Skin of body (tissue), 2 donors: Measurements from ENCODE around the gene PDLIM5. TPM values are rescaled to one million over a fixed set of nuclear protein-coding genes. Genes with fewer than 3 reads are reported as not detected.
"Not testable (repeated sequence)": the region's sequence is repeated elsewhere in the genome, so short reads cannot be mapped to it uniquely, and the experiment has no call there.

ENCODE experiments used
- DNase-seq: peaks from one replicate; lab custom pipeline; 2025; lab: John Stamatoyannopoulos, UW
- total RNA-seq: library from RNA; depleted of rRNA; stranded (reverse); fragments of >200 nt; gene quantifications from one replicate; pipeline ENCODE4 v1.2.3, GENCODE V29; 2014

PDLIM5 gene
- 143 TPM for total RNA-seq

DNA sequence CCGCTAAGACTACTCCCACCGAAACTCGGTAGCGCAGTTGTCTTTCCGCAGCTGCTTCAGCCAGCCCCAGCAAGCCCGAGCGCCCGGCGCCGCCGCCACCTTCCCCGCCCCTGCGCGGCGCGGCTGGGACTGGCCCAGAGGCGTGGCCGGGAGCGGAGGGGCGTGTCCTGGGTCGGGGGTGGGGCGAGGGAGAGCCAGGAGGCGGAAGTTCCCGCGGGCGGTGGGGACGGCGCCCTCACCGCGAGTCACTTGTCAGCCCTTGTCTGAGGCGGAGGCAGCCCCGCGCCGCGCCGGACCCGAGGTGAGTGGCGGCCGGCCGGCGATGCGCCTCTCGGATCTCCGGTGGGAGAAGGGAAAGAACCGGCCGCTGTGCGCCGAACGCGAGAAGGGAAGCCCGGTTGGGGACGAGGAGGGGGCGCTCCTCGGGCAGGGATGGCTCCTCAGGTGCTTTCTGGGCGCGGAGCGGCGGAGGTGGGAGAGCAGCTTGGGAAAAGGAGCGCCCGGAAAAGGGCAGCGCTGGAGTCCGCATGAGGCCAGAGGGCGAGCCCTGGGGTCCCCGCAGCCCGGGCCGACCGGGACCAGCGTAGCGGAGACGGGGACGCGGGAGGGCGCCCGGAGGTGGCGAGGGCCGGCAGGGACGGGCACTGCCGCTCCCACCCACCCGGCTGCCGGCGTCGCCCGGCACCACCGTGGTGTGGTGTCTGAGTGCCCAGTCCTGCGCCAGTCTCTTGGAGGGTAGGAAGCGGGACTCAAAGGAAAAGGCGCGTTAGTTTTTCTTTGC is at the start of gene PDLIM5:
Gene PDLIM5, plus strand, starts transcription at position 248 of the 781 bp plus-strand sequence. CDS start 3,347 bp downstream, outside the sequence.
- DNase-seq, result peak; percentile 93

DNA sequence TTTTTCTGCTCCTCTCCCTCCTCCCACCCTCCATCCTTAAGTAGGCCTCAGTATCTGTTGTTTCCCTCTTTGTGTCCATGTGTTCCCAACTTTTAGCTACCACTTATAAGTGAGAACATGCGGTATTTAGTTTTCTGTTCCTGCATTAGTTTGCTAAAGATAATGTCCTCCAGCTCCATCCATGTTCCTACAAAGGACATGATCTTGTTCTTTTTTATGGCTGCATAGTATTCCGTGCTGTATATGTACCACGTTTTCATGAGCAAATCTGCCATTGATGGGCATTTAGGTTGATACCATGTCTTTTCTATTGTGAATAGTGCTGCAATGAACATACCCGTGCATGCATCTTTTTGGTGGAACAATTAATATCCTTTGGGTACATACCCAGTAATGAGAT is 49.3 kb upstream of the PDLIM5 start:
- not testable (repeated sequence) for DNase-seq

- no peak for DNase-seq
Measured at GRCh38 chr4:94403751-94404150, 48.0 kb upstream of the PDLIM5 start.

GRCh38 chr4:94406668-94407437 is 44.9 kb upstream of the PDLIM5 start:
- peak; percentile 66 for DNase-seq

DNA sequence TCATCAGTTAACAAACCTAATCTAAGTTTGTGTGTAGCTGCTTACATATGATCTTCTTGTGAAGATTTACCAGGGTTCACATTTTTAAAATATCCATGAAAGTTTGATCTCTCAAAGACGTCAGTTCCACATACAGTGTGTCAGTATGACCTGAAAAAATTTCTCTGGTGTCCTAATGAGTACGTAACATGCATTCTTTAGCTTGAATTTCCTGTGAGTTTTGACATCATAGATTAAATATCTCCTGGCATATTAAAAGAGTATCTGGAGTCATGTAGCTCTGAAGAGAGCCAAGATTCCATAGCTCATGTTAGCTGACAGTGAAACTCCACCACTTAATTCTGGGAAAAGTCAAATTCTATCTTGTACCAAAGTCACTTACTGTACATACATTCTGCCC is 43.9 kb upstream of the PDLIM5 start:
- DNase-seq, result peak; percentile 25

DNA sequence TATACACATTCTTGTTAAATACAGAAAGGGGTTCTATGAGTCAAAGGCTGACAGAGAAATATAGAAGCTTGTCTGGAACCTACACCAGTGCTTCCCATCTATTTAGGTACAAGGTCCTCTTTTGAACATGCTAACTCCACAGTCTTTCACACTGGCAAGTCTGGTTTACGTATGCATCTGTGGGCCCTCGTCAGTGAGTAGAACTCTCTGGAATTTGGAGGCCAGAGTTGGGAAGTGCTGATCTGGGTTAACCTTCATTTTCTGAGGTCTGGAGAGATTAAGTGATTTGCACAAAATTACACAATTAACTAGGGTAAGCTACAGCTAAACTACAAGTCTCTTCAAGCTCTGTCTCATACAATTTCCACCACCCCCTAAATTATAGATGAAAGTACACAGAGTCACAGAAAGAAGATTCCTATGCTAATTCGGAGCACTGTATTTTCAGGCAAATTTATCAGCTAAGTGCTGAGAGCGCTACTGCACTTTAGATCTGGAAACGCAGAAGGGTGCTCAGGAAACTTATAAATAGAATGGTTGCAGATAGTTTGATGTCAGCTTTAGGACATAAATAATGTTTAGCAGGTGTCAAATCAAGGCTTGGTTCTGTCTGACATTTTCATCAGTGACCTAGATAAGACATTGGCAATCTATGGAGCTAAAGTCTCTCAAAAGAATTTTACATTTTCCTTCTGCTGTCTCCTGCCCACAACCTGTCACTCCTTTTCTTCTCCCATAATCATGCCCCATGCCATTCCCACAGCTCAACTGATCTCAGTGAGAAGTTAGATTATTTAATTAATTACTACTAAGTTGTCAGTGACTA is 43.0 kb upstream of the PDLIM5 start:
- no peak for DNase-seq

DNA sequence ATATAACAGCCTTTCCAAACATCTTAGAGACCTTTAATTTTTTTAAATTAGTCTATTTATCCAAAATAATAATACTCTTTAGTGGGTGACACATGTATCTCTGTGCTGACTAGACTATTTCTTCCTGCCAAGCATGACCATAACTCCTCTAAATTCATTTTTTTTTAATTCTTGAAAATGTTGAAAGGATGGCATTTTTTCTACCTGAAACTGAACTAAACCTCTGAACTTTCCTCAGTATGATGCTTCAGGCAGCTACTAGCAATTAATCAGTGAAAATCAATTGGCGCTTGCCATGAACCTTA is 42.4 kb upstream of the PDLIM5 start:
- DNase-seq, result no peak

DNA sequence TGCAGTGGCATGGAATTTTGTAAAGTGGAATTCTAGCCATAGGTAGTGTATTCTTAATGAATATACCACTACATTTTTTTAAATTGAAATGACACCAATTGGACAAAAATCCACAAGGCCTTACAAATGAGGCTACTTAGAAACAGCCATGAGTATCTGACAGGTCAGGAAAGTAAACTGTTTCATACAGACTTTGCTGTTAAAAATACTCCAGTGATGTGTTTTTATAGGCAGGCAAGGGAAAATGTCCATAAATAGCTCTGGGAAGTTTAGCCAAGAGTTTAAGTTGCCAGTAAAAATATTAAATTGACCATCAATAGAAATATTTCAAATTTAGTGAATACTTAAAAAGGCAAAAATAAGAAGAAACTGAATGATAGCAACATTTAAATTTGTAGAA is 41.8 kb upstream of the PDLIM5 start:
- peak; percentile 14 for DNase-seq

GRCh38 chr4:94410678-94411206 is 41.0 kb upstream of the PDLIM5 start:
- DNase-seq, result no peak

- no peak for DNase-seq
Measured at GRCh38 chr4:94411296-94411695, 40.4 kb upstream of the PDLIM5 start.

DNA sequence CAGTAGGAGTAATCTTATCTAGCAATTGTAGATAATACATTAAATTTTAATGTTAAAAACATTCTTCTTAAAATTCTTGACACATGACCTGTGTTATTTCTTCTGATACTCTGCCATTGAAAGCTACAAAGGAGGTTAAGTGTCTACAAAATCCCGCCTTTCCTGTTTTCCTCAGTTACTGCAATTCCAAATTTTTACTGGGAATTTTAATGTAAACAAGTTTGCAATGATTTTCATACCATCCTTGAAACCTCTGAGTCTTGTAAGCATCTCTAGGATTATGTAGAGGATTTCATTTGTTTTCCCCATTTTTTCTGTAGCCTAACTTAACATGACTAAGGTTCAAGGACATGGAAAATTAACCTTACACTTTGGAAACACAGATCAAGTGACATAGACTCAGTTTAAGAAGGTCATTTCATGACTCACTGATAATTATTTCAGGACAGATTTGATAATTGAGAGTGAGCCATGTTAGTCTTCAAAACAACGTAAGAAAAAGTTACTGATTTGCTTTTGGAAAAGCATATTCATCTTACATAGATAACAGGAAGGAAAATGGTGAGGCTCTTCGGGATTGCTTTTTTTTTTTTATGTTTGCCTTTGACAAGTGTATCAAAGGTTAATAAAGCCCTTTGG is 39.6 kb upstream of the PDLIM5 start:
- DNase-seq, result no peak

DNA sequence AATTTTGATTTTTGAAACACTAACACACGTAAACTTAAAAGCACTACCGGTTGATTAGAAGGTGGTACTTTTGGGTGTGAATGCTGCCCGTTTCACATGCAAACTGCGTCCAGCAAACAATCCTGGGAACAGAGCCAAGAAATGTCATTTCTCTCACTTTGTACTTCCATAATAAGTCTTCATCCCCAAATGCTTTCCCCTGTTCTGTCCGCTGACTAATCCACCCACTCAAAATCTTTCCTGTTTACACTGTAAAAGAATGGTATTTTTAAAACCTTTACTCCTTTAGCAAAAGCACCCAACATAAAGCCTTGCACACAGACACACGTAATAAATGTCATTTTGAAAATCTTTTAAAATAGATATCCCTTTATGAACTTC is 39.1 kb upstream of the PDLIM5 start:
- peak; percentile 10 for DNase-seq

DNA sequence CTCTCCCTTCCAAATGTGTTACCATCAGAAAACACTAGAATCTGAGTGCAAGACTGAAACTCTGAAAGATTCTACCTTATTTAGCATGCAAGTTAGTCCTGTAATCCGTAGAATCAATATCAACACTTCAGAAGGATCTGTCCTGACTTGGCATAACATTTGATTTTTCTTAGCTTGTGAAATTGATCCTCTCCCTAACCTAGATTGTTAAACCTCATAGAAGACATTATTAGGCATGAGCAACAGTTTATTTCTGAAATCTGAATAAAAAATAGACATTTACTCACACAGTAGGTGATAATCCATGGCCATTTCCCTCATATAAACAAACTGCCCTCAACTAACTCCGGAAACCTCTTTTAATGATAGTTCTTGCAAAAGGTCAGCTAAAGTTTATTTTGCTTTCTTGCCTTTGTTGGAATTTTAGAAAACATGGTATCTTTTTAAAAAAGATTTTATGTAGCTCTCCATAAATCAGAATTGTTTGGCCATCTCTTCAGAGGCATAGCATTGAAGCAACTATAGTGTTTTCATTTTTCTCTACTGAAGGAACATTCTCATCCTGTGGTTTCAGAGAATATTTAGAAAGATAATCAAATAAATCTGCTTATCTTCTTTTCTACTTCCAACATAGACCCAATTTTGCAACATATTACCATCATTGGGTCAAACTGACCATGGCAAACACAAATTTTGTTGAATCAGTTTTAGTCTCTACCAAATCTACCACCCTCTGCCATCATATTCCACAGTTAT is 38.5 kb upstream of the PDLIM5 start:
- DNase-seq, result no peak

DNA sequence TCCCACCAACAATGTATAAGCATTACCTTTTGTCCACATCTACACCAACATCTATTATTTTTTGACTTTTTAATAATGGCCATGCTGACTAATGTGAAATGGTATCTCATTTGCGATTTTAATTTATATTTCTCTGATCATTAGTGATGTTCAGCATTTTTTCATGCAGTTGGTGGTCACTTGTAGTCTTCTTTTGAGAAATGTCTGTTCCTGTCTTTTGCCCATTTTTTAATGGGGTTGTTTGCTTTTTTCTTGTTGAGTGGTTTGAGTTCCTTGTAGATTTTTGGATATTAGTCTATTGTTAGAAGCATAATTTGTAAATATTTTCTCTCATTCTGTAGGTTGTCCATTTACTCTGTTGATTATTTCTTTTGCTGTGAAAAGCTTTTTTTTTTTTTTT is 36.8 kb upstream of the PDLIM5 start:
- no peak for DNase-seq

DNA sequence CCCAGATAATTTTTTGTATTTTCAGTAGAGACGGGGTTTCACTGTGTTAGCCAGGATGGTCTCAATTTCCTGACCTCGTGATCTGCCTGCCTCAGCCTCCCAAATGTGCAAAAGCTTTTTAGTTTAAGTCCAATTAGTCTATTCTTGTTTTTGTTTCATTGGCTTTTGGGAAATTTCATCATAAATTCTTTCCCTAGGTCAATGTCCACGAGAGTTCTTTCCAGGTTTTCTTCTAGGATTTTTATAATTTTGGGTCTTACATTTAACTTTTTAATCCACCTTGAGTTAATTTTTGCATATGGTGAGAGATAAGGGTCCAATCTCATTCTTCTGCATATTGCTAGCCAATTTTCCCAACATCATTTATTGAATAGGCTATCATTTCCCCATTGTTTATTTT is 36.3 kb upstream of the PDLIM5 start:
- DNase-seq, result no peak

DNA sequence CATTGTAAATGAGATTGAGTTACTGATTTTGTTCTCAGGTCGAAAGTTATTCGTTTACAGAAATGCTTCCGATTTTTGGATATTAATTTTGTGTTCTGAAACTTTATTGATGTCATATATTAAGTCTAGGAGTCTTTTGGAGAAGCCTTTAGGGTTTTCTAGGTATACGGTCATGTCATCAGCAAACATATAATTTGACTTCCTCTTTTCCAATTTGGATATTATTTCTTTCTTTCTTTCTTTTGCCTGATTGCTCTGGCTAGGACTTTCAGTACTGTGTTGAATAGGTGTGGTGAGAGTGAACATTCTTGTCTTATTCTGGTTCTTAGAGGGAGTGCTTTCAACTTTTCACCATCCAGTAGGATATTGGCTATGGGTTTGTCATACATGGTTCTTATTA is 35.4 kb upstream of the PDLIM5 start:
- no peak for DNase-seq

- no peak for DNase-seq
Measured at GRCh38 chr4:94416981-94417380, 34.8 kb upstream of the PDLIM5 start.

DNA sequence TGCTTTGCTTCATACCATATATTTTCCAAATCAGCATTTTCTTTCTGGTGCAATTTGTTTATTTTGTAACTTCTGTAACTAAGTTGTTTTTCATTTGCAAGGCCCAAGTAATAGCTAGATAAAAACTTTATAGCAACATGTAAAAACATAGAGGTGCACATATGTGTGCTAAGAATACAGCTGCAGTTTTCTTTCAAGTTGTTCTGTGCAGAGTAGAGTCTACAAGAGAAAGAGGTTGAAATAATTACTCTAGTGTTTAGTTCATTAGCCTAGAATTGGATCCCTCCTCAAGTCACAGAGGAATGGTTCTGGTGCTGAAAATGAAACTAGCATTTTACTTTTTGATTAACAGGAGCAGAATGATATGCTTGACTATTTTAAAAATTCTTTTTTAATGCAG is 32.2 kb upstream of the PDLIM5 start:
- DNase-seq, result no peak

- no peak for DNase-seq
Measured at GRCh38 chr4:94419956-94420355, 31.8 kb upstream of the PDLIM5 start.

GRCh38 chr4:94420356-94420755 is 31.4 kb upstream of the PDLIM5 start:
- DNase-seq, result no peak

- DNase-seq, result no peak
Measured at GRCh38 chr4:94426783-94427182, 25.0 kb upstream of the PDLIM5 start.
